DND-41 (cell line): ENCODE measurements around the gene STN1.

Source experiments
- ATAC-seq: fragments of 200-7000 bp; cut with Tn5 transposase; 3 replicates; pipeline ENCODE4 v1.9.1; 2021; ENCODE audit warnings: low read depth; ENCODE audit not compliant: insufficient read depth
- DNase-seq: peaks from one replicate; pipeline ENCODE4 v3.0.0-alpha.2; 2020
- H2AFZ ChIP-seq: 2 replicates; pipeline ENCODE4 v1.6.0; 2012; ENCODE audit warnings: low read depth, low read length
- H3K27ac ChIP-seq: 2 replicates; pipeline ENCODE4 v1.5.1; 2012; ENCODE audit warnings: low read length, inconsistent platforms
- H3K27me3 ChIP-seq: fragments of 200-600 bp; sonication (generic); 2 replicates; pipeline ENCODE4 v1.6.0; 2012; ENCODE audit warnings: low read length, mild to moderate bottlenecking, inconsistent platforms; ENCODE audit not compliant: insufficient read depth, poor library complexity
- H3K36me3 ChIP-seq: 2 replicates; pipeline ENCODE4 v1.5.1; 2012; ENCODE audit warnings: low read length, inconsistent platforms; ENCODE audit not compliant: insufficient read depth
- H3K4me1 ChIP-seq: 2 replicates; pipeline ENCODE4 v1.5.1; 2012; ENCODE audit warnings: mild to moderate bottlenecking, low read length; ENCODE audit not compliant: insufficient read depth
- H3K4me2 ChIP-seq: 2 replicates; pipeline ENCODE4 v1.6.0; 2012; ENCODE audit warnings: mild to moderate bottlenecking, moderate library complexity, low read length, inconsistent platforms; ENCODE audit not compliant: insufficient read depth
- H3K4me3 ChIP-seq, 2 experiments: fragments of 200-600 bp in 1 of 2; shearing (Covaris generic) in 1 of 2; 2 replicates each; pipeline ENCODE4 v1.5.1; 2012 to 2016; ENCODE audit warnings: inconsistent platforms in 2 of 2, low read length in 2 of 2, mild to moderate bottlenecking in 2 of 2, low read depth in 1 of 2, moderate library complexity in 1 of 2
- H3K79me2 ChIP-seq: 2 replicates; pipeline ENCODE4 v1.6.0; 2012; ENCODE audit warnings: low read length, inconsistent platforms; ENCODE audit not compliant: insufficient read depth
- H3K9ac ChIP-seq: 2 replicates; pipeline ENCODE4 v1.6.0; 2012; ENCODE audit warnings: low read depth, mild to moderate bottlenecking, inconsistent platforms, low read length, moderate library complexity
- H3K9me3 ChIP-seq: 2 replicates; pipeline ENCODE4 v1.5.1; 2012; ENCODE audit warnings: low read length, moderate library complexity, mild to moderate bottlenecking, inconsistent platforms; ENCODE audit not compliant: insufficient read depth, severe bottlenecking
- H4K20me1 ChIP-seq: 2 replicates; pipeline ENCODE4 v1.6.0; 2012; ENCODE audit warnings: low read length; ENCODE audit not compliant: insufficient read depth
- EZH2 ChIP-seq: IDR thresholded peaks from 3 replicates; pipeline ENCODE4 v1.6.1; 2012; ENCODE audit warnings: borderline replicate concordance, low read depth, mild to moderate bottlenecking, moderate library complexity, low read length, inconsistent platforms; ENCODE audit not compliant: severe bottlenecking
- TF ChIP-seq, protein P1 (sequence below): IDR thresholded peaks from 2 replicates; pipeline ENCODE4 v1.5.1; 2012; ENCODE audit warnings: borderline replicate concordance, low read length, moderate library complexity, mild to moderate bottlenecking; ENCODE audit not compliant: poor library complexity, severe bottlenecking; ENCODE audit errors: extremely low read depth

STN1 gene

DNA sequence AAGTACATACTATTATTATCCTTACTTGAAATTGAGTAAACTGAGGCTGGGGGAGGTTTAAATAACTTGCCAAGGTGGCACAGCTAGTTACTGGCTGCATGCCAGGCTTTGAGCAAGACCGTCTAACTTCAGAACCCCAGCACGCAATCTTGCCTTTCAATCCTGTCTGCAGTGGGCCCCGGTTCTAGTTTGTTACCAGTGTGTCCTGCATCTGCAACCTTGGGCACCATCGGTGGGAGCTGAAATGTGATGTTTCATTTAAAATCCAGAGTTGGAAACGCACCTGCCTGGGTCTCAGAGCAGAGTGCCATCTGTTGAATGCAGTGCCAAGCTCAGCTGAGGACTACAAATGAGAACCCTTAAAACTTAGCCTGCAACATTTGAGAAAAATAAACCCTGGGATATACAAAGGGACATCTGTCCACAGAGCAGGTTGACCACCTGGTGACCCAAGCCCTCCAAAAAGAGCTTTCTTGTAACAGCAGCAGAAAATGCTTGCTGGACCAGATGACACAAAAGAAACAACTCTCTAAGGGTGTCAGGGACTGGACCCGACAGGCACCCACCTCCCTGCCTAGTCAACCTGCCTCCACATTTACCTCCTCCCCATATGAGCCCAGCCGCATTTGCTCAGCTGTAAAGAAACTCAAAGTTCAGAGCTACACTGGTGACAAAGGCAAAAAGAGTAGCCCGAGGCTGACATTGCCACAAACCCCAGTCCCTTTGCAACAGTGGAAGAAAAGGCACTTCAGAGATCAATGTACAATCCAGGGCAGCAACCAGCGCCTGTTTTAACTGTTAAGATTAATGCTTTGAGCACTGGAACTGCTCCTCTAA, 64.3 kb downstream of the STN1 start:
- DNase-seq, result no peak
- Histone ChIP-seq H3K4me2 (no peak overlapping the region), H3K27ac (no peak overlapping the region), H3K27me3 (peaks cover 47% of the 10 kb centered on the region), H4K20me1 (0 out of 2 replicates have a peak, but pooled peaks cover 4% of the 10 kb centered on the region), H3K79me2 (no peaks in the 10 kb centered on the region), H3K4me3 (no peak overlapping the region), H3K4me1 (no peaks in the 10 kb centered on the region), H3K9me3 (no peaks in the 10 kb centered on the region), H3K9ac (no peak overlapping the region), H3K36me3 (no peaks in the 10 kb centered on the region), H2AFZ (no peak overlapping the region)
- ATAC-seq, result no peak
- TF ChIP-seq EZH2, result no peak
- TF ChIP-seq, protein P1, sequence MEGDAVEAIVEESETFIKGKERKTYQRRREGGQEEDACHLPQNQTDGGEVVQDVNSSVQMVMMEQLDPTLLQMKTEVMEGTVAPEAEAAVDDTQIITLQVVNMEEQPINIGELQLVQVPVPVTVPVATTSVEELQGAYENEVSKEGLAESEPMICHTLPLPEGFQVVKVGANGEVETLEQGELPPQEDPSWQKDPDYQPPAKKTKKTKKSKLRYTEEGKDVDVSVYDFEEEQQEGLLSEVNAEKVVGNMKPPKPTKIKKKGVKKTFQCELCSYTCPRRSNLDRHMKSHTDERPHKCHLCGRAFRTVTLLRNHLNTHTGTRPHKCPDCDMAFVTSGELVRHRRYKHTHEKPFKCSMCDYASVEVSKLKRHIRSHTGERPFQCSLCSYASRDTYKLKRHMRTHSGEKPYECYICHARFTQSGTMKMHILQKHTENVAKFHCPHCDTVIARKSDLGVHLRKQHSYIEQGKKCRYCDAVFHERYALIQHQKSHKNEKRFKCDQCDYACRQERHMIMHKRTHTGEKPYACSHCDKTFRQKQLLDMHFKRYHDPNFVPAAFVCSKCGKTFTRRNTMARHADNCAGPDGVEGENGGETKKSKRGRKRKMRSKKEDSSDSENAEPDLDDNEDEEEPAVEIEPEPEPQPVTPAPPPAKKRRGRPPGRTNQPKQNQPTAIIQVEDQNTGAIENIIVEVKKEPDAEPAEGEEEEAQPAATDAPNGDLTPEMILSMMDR, result no peak

DNA sequence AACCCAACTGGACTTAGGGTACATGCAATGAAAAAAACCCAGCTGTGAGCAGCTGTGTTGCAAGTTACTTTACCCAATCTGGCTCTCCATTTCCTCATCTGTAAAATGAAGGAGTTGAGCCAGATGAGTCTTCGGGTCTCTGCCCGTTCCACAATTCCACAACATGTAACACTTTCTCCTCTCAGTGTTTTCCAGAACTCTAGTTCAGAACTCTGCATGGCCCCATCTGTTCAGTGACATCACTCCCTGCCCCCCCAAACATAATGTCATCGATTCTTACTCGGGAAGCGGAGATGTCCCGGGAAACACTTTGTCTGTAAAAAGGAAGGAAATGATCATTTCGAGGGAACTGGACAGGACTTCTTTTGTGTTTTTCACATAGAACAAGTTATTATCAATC, 65.1 kb downstream of the STN1 start:
- Histone ChIP-seq H3K9me3 (no peaks in the 10 kb centered on the region), H3K9ac (no peak overlapping the region), H3K4me3 (no peak overlapping the region), H3K4me1 (no peaks in the 10 kb centered on the region), H3K27me3 (peaks cover 51% of the 10 kb centered on the region), H2AFZ (no peak overlapping the region), H4K20me1 (0 out of 2 replicates have a peak, but pooled peaks cover 4% of the 10 kb centered on the region), H3K27ac (no peak overlapping the region), H3K4me2 (no peak overlapping the region), H3K79me2 (no peaks in the 10 kb centered on the region), H3K36me3 (no peaks in the 10 kb centered on the region)
- no peak for TF ChIP-seq EZH2
- TF ChIP-seq, protein P1, result no peak
- ATAC-seq (no peak), DNase-seq (no peak)

DNA sequence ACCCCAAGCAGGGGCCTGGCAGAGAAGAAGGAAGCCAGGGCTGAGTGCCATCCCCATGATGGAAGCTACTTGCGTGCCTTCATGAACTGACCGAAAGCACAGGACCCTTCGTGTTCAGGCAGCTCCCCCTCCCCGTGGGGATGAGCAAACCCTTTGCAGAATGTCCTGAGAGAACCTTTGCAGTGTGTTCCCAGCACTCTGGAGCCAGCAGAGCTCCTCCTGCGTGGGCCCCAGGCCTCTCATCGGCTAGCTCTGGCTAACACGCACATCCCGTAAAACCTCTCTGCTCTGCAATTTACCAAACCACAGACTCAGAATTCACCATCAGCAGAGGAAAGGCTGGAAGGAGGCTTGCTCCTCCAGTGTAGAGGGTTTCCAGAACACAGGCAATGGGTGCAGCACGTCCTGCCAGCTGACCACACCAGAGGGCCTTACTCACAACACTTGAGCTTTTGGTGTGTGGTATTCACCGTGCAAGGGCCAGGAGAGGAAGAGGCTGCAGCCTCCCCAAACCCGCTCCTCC, 65.7 kb downstream of the STN1 start:
- no peak for DNase-seq
- Histone ChIP-seq H3K4me3 (no peak overlapping the region), H3K27me3 (peaks cover 51% of the 10 kb centered on the region), H3K4me2 (no peak overlapping the region), H3K79me2 (no peaks in the 10 kb centered on the region), H4K20me1 (0 out of 2 replicates have a peak, but pooled peaks cover 4% of the 10 kb centered on the region), H3K9ac (no peak overlapping the region), H3K4me1 (no peaks in the 10 kb centered on the region), H2AFZ (no peak overlapping the region), H3K36me3 (no peaks in the 10 kb centered on the region), H3K9me3 (no peaks in the 10 kb centered on the region), H3K27ac (no peak overlapping the region)
- ATAC-seq, result no peak
- no peak for TF ChIP-seq EZH2
- TF ChIP-seq, protein P1, result no peak
